LHCN-M2 (cell line): ENCODE results near the gene WNK4. TPM values are rescaled to one million over a fixed set of nuclear protein-coding genes. Genes with fewer than 3 reads are reported as not detected.

Experiments
- DNase-seq: peaks from one replicate; pipeline ENCODE4 v3.0.0-alpha.2; 2012; ENCODE audit warnings: low read depth
- total RNA-seq: library from RNA; depleted of rRNA; stranded (reverse); fragments of >200 nt; gene quantifications from 2 replicates; pipeline ENCODE4 v1.2.3, GENCODE V29; 2014; rRNA removed

WNK4 gene
- total RNA-seq, 1 experiment from 2014 or later = not detected

DNA sequence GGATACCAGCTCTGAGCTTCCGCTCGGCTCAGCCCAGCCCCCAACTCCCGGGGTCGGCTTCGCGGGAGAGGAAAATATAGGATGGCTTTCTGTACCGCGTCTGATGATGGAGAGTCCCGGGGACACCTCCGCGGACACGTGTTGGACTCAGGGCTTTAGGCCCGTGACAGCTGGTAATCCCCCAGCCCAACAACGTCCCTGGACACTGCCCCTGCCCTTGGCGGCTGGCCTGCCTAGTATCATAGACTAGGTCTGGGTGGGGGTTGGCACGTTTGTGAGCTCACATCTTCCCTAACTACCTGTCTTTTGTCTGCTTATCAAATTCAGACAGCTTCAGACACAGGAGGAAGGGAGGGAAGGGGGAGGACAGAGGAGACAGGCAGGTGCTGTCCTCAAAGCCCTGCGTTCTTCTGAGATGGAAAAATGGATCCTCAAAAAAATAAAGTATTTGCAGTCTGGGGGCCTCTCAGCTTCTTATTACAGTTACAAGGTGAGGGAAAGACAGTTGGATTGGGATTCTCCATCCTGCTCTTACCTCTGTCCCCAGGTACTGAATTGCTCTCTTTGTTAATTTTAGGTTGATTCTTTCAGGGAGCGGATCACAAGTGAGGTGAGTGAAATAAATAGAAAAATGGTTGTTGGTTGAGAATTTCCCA lies 53.5 kb downstream of the WNK4 start:
- DNase-seq = no peak

DNA sequence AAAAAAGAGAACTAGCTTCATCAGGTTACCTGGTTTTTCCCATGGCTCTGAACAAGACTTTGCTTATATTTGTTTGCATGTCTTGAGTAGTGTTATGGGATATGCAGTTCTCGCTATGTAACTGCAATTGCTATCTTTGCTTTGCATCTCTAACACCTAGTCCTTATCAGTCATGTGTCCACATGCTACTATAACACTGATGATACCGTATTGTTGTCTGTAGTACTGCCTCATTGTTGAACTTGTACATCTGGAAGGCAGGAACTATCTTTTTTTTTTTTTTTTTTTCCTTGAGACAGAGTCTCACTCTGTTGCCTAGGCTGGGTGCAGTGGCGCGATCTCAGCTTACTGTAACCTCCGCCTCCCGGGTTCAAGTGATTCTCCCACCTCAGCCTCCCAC lies 55.3 kb downstream of the WNK4 start:
- no peak for DNase-seq

DNA sequence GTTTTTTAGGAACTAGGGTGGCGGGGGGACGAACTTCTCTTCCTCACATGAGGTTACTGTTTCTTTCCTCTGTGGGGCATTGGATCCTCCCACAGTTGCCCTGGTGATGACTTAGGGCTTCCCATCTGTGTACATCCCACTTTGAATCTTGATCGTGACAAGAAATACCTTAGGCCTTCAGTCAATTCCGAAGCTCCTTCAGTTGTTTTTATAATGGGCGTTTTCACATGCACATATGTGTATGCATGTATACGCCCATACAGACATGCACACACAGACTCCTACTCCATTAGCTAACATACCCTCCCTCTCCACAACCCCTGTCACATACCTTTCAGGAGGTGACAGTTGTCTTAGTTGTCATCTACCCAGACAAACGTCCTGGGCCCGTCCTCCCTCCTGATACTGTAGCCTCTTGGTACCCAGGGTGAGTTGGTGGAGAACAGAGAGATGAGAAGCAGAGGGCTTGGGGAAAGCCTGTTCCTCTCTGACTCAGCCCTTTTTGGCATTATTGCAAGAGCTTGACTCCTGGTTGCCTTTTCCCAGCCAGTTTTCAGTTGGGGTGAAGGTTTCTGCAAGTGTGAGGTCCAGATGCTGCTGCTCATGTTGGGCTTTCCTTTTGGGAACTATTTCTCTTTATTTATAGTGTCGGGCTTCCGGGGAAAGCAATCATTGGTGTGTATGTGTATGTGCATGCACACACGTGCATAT lies 61.7 kb downstream of the WNK4 start:
- no peak for DNase-seq

DNA sequence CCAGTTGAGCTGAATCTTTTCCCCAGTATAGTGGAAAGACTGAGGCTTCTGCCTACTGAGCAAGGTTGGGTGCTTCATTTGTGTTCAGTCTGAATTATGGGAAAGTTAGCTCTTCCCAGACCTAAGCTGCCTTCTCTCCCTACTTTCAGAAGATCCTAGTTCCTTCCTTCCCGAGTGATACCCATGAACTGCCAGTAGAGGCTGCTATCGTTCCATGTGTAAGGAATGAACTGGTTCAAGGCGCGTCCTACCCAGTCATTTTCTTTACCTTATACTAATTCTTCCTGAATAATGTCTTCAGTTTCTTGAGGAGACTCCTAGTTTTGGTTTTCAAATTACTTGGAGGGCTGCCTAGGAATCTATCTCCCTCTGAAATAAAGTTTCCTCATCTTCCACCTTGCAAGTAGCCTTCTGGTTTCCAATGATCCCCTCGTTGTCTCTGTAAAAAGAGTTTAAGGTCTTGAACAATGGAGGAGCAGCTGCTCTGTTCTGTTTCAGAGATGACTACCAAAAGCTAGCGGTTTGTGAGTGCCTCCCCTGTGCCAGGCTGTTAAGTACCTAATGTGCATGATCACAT lies 63.0 kb downstream of the WNK4 start:
- peak; percentile 56 for DNase-seq

DNA sequence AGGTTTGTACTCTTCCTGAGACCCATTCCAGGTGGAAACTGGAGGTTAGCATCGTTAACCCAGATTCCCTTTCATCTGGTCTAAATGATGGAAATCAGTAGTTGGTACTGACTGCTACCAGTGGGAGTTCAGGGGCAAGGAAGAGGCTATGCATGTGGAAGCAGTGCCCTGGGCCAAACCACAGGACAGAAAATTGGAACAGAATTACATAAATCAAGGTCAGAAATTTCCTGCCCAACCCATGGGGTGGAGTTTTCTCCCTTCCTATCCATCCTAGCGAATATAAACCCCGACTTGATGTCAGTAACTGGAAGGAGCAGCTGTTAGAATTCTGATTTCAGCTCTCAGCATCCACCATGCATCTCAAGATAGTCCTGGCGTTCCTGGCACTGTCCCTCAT lies 63.9 kb downstream of the WNK4 start, which contains the start of gene AOC2:
Gene AOC2, plus strand, starts transcription at position 310 of the 400 bp plus-strand sequence. Its CDS starts 47 bp downstream, at position 357.
- no peak for DNase-seq

DNA sequence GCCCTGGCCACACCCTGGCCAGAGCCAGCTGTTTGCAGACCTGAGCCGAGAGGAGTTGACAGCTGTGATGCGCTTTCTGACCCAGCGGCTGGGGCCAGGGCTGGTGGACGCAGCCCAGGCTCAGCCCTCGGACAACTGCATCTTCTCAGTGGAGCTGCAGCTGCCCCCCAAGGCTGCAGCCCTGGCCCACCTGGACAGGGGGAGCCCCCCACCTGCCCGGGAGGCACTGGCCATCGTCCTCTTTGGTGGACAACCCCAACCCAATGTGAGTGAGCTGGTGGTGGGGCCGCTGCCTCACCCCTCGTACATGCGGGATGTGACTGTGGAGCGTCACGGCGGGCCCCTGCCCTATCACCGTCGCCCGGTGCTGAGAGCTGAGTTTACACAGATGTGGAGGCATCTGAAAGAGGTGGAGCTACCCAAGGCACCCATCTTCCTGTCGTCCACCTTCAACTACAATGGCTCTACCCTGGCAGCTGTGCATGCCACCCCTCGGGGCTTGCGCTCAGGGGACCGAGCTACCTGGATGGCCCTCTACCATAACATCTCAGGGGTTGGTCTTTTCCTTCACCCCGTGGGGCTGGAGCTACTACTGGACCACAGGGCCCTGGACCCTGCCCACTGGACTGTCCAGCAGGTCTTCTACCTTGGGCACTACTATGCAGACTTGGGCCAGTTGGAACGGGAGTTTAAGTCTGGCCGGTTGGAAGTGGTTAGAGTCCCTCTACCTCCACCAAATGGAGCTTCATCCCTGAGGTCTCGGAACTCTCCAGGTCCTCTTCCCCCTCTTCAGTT lies 64.5 kb downstream of the WNK4 start:
- no peak for DNase-seq

DNA sequence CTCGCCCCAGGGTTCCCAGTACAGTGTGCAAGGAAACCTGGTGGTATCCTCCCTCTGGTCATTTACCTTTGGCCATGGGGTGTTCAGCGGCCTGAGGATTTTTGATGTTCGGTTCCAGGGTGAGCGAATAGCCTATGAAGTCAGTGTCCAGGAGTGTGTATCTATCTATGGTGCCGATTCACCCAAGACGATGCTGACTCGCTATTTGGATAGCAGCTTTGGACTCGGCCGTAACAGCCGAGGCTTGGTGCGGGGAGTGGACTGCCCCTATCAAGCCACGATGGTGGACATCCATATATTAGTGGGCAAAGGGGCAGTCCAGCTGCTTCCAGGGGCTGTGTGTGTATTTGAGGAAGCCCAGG lies 65.1 kb downstream of the WNK4 start:
- no peak for DNase-seq

DNA sequence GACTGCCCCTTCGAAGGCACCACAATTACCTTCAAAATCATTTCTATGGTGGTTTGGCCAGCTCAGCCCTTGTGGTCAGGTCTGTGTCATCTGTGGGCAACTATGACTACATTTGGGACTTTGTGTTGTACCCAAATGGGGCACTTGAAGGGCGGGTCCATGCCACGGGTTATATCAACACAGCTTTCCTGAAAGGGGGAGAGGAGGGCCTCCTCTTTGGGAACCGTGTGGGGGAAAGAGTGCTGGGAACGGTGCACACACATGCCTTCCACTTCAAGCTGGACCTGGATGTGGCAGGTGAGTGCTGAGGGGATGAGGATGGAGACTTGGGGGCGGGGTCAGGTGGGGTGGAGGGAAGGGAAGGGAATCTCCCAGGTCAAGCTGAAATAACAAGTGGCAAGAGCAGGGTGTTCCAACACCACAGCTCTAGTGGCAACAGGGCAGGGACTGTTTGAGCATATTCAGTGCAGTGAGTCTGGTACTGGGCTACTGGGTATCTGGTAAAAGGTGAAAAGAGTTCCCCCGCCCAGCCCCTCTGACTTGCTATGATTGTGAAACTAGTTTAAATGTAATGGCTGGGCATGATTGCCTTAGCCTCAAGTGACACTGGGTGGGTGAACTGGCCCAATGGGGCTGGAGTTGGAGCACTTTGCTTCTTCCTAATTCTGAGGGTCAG lies 65.6 kb downstream of the WNK4 start:
- DNase-seq = peak; percentile 61

Other genes with a start within 250 kb of the WNK4 start
- gene NAGLU, start 244.4 kb upstream of the WNK4 start, total RNA-seq = 94.8 and 97.0 TPM in 2 replicates
- 0.26 and 0.34 TPM in 2 replicates for gene HSD17B1, start 227.7 kb upstream of the WNK4 start, total RNA-seq
- 25.8 and 31.7 TPM in 2 replicates for gene COASY, start 218.5 kb upstream of the WNK4 start, total RNA-seq
- gene MLX, start 213.5 kb upstream of the WNK4 start, total RNA-seq = 43.5 and 50.9 TPM in 2 replicates
- 23.2 and 32.4 TPM in 2 replicates for gene PSMC3IP, start 202.9 kb upstream of the WNK4 start, total RNA-seq
- gene RETREG3, start 171.2 kb upstream of the WNK4 start, total RNA-seq = 33.2 and 35.5 TPM in 2 replicates
- gene TUBG1, start 170.9 kb upstream of the WNK4 start, total RNA-seq = 144 and 154 TPM in 2 replicates
- gene TUBG2, start 121.3 kb upstream of the WNK4 start, total RNA-seq = 30.7 and 35.4 TPM in 2 replicates
- 18.7 and 20.4 TPM in 2 replicates for gene PLEKHH3, start 103.6 kb upstream of the WNK4 start, total RNA-seq
- gene CCR10, start 98.8 kb upstream of the WNK4 start, total RNA-seq = 0.58 and 1.0 TPM in 2 replicates
- gene CNTNAP1, start 98.1 kb upstream of the WNK4 start, total RNA-seq = 7.1 and 9.0 TPM in 2 replicates
- gene EZH1, start 35.6 kb upstream of the WNK4 start, total RNA-seq = 13.3 and 16.2 TPM in 2 replicates
- gene RAMP2, start 19.4 kb upstream of the WNK4 start, total RNA-seq = 0.26 and 0.92 TPM in 2 replicates
- gene VPS25, start 7.2 kb upstream of the WNK4 start, total RNA-seq = 67.5 and 71.0 TPM in 2 replicates
- gene COA3, start 18.1 kb downstream of the WNK4 start, total RNA-seq = 77.6 and 84.1 TPM in 2 replicates
- gene CNTD1, start 18.3 kb downstream of the WNK4 start, total RNA-seq = 0.13 TPM in 1 of 2 replicates, not detected in the other
- gene BECN1, start 43.7 kb downstream of the WNK4 start, total RNA-seq = 85.5 and 89.4 TPM in 2 replicates
- 160 and 172 TPM in 2 replicates for gene PSME3, start 52.8 kb downstream of the WNK4 start, total RNA-seq
- 0.11 and 0.45 TPM in 2 replicates for gene AOC2, start 64.0 kb downstream of the WNK4 start, total RNA-seq
- 0.17 TPM in 1 of 2 replicates, not detected in the other for gene AOC3, start 70.6 kb downstream of the WNK4 start, total RNA-seq
- not detected in 2 replicates for gene G6PC1, start 120.2 kb downstream of the WNK4 start, total RNA-seq
- 20.5 and 25.0 TPM in 2 replicates for gene AARSD1, start 183.8 kb downstream of the WNK4 start, total RNA-seq
- gene PTGES3L, start 199.5 kb downstream of the WNK4 start, total RNA-seq = 2.4 and 5.5 TPM in 2 replicates
- gene RUNDC1, start 200.0 kb downstream of the WNK4 start, total RNA-seq = 9.4 and 9.6 TPM in 2 replicates
- 676 and 967 TPM in 2 replicates for gene RPL27, start 217.8 kb downstream of the WNK4 start, total RNA-seq
- 12.6 and 26.3 TPM in 2 replicates for gene IFI35, start 226.2 kb downstream of the WNK4 start, total RNA-seq
- gene VAT1, start 241.8 kb downstream of the WNK4 start, total RNA-seq = 248 and 297 TPM in 2 replicates
- gene RND2, start 244.6 kb downstream of the WNK4 start, total RNA-seq = 0.06 TPM in 1 of 2 replicates, not detected in the other